ENCODE measurements around the gene MAGEA12.
A peak's percentile ranks its signal among the peaks of the same experiment; 100 is the strongest.
"Not testable (repeated sequence)": the region's sequence is repeated elsewhere in the genome, so short reads cannot be mapped to it uniquely, and the experiment has no call there.

The MAGEA12 gene

DNA sequence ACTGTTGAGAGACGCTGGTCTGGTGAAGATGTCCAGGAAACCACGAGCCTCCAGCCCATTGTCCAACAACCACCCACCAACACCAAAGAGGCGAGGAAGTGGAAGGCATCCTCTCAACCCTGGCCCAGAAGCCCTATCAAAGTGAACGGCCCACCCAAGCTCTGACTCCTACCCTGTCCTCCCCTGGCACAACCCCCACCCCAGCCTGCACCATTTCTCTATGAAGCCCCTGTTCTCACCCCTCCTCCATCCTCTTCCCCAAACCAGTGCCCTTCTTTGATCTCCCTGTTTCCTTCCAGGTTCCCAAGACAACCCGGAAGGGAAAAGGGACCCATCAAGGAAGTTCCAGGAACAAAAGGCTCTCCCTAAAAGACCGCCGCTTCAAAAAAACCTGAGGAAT lies 26.0 kb downstream of the MAGEA12 start:
- not testable (repeated sequence) for H4K20me1 ChIP-seq (ENCODE audit: insufficient read depth, low read length); H3K27me3 ChIP-seq (ENCODE audit: insufficient read depth, low read length, poor library complexity); H3K79me2 ChIP-seq (ENCODE audit: insufficient read depth, low read length); H3K36me3 ChIP-seq (ENCODE audit: insufficient read depth, low read length); ATAC-seq (ENCODE audit: insufficient read depth, low read depth); H3K4me1 ChIP-seq (ENCODE audit: insufficient read depth, low read length); H3K4me2 ChIP-seq (ENCODE audit: insufficient read depth, low read length); DNase-seq; H2AFZ ChIP-seq (ENCODE audit: low read depth, low read length); H3K9me3 ChIP-seq (ENCODE audit: insufficient read depth, low read length, severe bottlenecking); H3K4me3 ChIP-seq (ENCODE audit: low read depth in 1 of 2, low read length in 2 of 2); H3K27ac ChIP-seq (ENCODE audit: low read length); H3K9ac ChIP-seq (ENCODE audit: low read depth, low read length)

DNA sequence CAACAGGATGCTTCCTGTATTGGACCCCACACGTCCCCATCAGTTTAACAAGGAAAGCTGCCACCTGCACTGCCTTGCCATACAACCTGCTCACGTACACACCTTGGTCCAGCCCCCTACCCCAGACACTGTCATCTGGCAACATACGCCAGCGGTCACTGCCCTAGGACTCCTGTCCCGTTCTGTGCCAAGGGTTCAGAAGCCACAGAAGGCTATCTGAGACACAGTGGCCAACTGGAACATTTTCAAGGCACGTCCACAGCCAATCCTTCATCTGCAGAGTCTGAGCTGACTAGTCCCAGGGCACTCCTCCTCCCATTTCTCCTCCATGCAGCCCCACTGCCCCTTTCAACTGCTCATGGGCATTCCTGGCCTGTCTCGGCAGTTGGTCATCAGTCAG lies 28.0 kb downstream of the MAGEA12 start:
- H3K27me3 ChIP-seq (ENCODE audit: insufficient read depth, low read length, poor library complexity); H3K9ac ChIP-seq (ENCODE audit: low read depth, low read length); H3K4me2 ChIP-seq (ENCODE audit: insufficient read depth, low read length); H3K79me2 ChIP-seq (ENCODE audit: insufficient read depth, low read length); H3K27ac ChIP-seq (ENCODE audit: low read length); H3K4me3 ChIP-seq (ENCODE audit: low read depth in 1 of 2, low read length in 2 of 2); H4K20me1 ChIP-seq (ENCODE audit: insufficient read depth, low read length); ATAC-seq (ENCODE audit: insufficient read depth, low read depth); H3K9me3 ChIP-seq (ENCODE audit: insufficient read depth, low read length, severe bottlenecking); H3K36me3 ChIP-seq (ENCODE audit: insufficient read depth, low read length); H3K4me1 ChIP-seq (ENCODE audit: insufficient read depth, low read length); H2AFZ ChIP-seq (ENCODE audit: low read depth, low read length); DNase-seq: not testable (repeated sequence)

DNA sequence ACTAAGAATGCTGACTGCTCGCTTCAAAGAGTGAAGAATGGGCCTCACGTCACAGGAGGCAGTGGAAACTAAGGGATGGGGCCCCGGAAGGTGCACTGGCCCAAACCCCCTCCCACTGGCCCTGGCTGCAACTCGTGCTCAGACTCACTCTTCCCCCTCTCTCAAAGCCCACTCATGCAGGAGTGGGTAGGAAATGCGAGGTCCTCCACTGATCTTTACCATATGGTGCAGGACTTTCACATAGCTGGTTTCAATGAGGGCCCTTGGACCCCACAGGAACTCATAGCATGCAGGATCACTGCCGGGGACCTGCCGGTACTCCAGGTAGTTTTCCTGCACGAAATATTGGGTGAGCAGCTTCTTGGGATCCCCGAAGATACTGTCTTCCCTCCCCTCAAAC lies 33.0 kb downstream of the MAGEA12 start:
- not testable (repeated sequence) for H3K4me3 ChIP-seq (ENCODE audit: low read depth in 1 of 2, low read length in 2 of 2); H3K27ac ChIP-seq (ENCODE audit: low read length); H3K79me2 ChIP-seq (ENCODE audit: insufficient read depth, low read length); DNase-seq; H3K9me3 ChIP-seq (ENCODE audit: insufficient read depth, low read length, severe bottlenecking); ATAC-seq (ENCODE audit: insufficient read depth, low read depth); H4K20me1 ChIP-seq (ENCODE audit: insufficient read depth, low read length); H2AFZ ChIP-seq (ENCODE audit: low read depth, low read length); H3K36me3 ChIP-seq (ENCODE audit: insufficient read depth, low read length); H3K27me3 ChIP-seq (ENCODE audit: insufficient read depth, low read length, poor library complexity); H3K4me1 ChIP-seq (ENCODE audit: insufficient read depth, low read length); H3K4me2 ChIP-seq (ENCODE audit: insufficient read depth, low read length); H3K9ac ChIP-seq (ENCODE audit: low read depth, low read length)

DNA sequence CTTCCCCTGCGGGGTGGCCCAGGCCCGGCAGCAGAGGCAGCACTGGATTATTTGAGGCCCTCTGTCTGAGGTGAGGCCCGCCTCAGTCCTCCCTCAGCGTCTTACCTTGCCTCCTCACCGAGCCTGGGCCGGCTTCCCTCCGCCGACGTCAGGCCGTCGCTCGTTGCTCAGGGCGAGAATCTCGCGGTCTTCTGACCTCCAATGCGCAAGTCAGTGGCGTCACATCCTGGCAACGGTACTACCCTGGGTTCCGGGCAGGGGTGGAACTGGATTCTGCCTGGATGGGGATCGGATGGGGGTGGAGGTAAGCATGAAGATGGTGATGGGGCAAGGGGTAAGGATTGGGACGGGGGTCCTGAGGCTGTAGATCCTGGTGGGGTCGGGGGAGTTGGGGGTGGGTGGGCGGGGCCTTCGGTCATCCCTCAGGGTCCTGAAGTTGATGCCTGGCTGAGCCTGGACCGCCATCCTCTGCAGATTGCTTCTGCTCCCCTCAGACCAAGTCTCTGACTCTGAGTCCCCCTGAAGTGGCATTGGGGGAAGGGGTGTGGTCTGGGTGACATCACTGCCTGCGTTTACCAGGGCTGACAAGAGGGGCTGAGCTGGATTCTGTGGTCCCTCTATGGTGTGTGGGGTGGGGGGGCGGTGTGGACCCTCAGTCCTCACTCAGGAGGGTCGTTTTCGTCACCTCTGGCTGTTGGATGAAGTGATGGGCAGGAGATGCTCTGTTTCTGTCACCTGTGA lies 36.2 kb downstream of the MAGEA12 start, which contains the start of gene MAGEA6:
Gene MAGEA6, minus strand, starts transcription at position 141 of the 741 bp plus-strand sequence. CDS start 2,039 bp downstream, outside the sequence.
- H3K4me3 ChIP-seq (ENCODE audit: low read depth in 1 of 2, low read length in 2 of 2); H3K9me3 ChIP-seq (ENCODE audit: insufficient read depth, low read length, severe bottlenecking); H3K36me3 ChIP-seq (ENCODE audit: insufficient read depth, low read length); DNase-seq; H2AFZ ChIP-seq (ENCODE audit: low read depth, low read length); H4K20me1 ChIP-seq (ENCODE audit: insufficient read depth, low read length); H3K9ac ChIP-seq (ENCODE audit: low read depth, low read length); H3K27ac ChIP-seq (ENCODE audit: low read length); H3K27me3 ChIP-seq (ENCODE audit: insufficient read depth, low read length, poor library complexity); H3K4me2 ChIP-seq (ENCODE audit: insufficient read depth, low read length); ATAC-seq (ENCODE audit: insufficient read depth, low read depth); H3K4me1 ChIP-seq (ENCODE audit: insufficient read depth, low read length); H3K79me2 ChIP-seq (ENCODE audit: insufficient read depth, low read length): not testable (repeated sequence)

DNA sequence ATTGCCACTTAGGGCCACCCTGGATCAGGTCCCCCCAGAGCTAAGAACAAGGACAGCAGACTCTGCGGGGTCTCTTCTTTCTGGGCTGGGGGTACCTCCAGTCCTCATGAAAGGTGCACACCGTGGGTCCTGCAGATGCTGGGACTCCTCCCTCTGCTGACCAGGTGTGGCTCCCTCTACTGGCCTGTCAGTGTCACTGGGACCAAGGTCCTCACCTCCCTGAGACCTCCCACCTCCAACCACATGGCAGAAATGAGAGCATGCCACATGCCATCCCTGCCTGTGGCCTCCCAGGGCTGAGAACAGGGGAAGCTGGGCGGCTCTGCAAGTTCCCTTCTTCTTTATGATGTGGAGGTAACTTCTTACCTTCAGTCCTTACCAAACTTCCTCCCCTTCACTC lies 53.5 kb downstream of the MAGEA12 start:
- H2AFZ ChIP-seq (ENCODE audit: low read depth, low read length); H3K79me2 ChIP-seq (ENCODE audit: insufficient read depth, low read length); H3K9me3 ChIP-seq (ENCODE audit: insufficient read depth, low read length, severe bottlenecking); H3K9ac ChIP-seq (ENCODE audit: low read depth, low read length); H3K4me1 ChIP-seq (ENCODE audit: insufficient read depth, low read length); H3K4me3 ChIP-seq (ENCODE audit: low read depth in 1 of 2, low read length in 2 of 2); H3K27ac ChIP-seq (ENCODE audit: low read length); H3K27me3 ChIP-seq (ENCODE audit: insufficient read depth, low read length, poor library complexity); H3K4me2 ChIP-seq (ENCODE audit: insufficient read depth, low read length); H4K20me1 ChIP-seq (ENCODE audit: insufficient read depth, low read length); H3K36me3 ChIP-seq (ENCODE audit: insufficient read depth, low read length); DNase-seq: not testable (repeated sequence)
- ATAC-seq (ENCODE audit: insufficient read depth, low read depth): peak; percentile 40; the same call in 2 of the 3 replicates
